NCI-H69 (cell line): ENCODE measurements around the gene EHBP1.
"Not testable (repeated sequence)": the region's sequence is repeated elsewhere in the genome, so short reads cannot be mapped to it uniquely, and the experiment has no call there.

Experiments
- DNase-seq: peaks from one replicate; lab custom pipeline; 2025; lab: John Stamatoyannopoulos, UW

Gene EHBP1

DNA sequence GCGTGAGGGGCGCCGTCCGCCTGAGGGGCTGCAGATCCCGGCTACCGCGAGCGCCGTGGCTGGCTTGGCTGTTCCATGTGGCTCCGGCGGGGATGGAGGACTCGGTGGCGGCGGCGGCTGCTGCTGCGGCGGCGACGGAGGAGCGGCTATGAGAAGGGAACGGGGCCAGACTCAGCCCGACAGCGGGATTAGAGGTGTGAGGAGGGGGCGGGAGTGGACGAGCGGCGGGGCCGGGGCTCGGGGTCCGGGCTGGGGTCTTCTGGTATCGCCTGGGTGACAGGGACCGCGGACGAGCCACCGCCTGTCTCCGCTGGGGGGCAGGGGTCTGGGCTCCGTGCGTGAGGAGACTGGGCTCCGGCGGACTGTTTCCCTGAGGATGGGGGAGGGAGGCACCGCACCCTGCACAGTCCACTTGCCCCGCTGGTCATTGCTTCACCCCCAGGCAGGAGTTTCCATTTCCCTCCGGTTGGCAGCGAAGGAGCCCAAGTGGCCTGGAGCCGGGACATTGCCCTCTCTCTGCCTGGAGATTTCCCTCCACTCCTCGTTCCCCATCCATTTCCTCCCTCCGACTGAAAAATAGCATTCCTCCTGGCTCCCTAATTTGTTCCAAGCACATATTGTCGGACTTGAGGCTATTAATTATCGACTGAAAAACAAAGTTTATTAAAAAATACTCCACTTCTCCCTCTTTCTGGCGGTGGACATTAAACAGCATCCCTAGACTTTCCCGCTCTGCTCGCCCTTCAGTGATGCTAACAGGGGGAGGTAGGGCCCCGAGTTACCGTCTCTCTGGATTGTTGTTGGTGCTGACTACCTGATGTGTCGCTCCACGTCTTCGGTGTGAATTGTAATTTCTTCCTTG, 577 bp downstream of the EHBP1 start:
- DNase-seq = peak; percentile 70

DNA sequence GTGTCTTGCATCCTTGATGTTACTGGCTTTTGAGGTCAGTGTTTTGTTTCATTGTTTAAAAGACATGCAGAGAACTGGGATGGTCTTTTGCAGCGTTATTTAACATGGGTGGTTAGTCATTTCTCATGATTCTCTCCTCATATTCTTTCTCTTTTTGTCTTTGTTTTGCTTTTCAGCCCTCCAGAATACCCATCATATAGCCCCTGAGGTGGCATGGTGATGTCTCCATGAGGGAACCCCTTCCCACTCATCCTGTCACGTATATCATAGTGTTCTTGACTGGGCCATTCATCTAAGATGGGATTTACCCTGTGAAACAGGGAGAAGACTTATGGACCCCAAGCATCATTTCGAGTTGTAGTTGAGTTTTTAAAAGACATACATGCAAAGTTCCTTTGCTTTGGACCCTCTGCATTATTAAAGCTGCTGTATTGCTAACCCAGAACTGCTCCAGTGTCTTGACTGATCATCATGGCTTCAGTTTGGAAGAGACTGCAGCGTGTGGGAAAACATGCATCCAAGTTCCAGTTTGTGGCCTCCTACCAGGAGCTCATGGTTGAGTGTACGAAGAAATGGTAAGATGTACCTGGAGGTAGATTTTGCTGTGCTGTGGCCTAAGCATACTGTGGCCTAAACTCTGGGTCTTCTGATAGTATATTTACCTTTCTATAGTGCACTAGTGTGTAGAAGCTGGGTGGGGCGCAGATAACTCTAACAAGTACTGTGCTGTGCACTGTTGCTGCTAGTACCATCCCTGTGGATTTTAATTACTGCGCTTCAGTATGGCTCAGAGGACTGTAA, 1.4 kb downstream of the EHBP1 start:
- DNase-seq = peak; percentile 40

DNA sequence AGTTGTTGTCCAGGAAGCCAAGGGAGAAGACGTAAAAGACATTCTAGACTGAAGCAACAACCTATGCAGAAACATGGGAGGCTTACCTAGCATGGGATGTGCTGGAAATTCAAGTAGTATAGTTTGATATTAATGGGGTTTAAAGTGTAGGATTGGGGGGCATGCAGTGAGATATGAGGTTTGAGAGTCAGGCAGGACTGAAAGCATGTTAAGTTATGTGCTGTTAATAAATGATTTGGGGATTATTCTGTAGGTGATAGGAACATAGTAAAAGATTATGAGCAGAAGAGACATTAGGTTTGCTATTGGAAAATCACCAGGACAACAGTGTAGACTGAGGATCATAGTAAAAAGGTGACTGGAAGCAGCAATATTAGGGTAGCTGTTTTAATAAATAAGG, 3.2 kb downstream of the EHBP1 start:
- DNase-seq = no peak

DNA sequence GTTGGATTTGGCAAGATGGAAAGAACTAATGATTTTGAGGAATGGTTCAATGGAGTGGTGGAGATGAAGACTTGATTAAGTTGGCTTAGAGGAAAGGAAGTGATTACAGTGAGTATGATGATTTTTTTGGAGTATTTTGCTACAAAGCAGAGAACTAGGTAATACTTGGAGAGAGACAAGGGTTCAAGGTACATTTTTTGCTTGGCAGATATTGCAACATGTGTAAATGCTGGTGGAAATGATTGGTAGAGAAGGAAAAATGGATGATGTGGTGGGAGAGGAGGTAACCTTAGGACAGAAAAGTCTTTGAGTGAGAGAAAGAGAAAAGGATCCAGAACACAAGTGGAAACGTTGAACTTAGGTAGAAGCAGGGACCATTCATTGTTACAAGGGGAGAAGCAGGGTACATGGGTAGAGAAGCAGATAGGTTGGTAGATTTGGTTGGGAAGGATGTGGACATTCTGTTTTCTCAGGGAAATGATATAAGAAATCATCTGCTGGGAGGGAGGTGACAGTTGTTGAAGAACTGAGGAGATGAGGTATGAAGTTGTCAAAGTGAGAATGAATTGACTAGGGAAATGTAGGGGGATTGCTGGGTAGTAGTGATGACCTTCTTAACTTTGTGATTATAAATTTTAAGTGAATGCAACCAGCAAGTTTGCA, 6.5 kb downstream of the EHBP1 start:
- DNase-seq = no peak

DNA sequence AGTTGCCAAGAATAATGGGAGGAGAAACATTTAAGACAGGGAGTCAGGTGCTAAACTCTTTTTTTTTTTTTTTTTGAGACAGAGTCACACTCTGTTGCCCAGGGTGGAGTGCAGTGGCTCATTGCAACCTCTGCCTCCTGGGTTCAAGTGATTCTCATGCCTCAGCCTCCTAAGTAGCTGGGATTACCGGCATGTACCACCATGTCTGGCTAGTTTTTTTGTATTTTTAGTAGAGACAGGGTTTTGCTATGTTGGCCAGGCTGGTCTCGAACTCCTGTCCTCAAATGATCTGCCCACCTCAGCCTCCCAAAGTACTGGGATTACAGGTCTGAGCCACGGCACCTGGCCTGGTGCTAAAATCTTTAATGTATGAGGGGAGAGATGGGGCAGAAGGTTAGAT, 7.7 kb downstream of the EHBP1 start:
- not testable (repeated sequence) for DNase-seq

DNA sequence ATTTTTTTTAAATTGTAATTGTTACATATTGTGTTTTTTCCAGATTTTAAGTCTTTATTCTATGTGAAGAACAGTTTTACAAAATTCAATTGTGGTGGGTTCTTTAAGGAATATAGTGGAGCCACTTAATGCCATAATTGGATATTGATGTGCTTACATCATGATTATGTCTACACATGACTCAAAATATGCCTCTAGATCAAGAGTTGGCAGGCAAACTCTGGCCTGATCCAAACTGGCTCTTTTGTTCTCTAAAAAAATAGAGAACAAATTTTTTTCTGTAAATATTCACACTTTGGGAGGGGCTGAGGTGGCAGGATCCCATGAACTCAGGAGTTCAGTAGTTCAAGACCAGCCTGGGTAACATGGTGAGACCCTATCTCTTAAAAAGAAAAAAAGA, 8.3 kb downstream of the EHBP1 start:
- DNase-seq = no peak

DNA sequence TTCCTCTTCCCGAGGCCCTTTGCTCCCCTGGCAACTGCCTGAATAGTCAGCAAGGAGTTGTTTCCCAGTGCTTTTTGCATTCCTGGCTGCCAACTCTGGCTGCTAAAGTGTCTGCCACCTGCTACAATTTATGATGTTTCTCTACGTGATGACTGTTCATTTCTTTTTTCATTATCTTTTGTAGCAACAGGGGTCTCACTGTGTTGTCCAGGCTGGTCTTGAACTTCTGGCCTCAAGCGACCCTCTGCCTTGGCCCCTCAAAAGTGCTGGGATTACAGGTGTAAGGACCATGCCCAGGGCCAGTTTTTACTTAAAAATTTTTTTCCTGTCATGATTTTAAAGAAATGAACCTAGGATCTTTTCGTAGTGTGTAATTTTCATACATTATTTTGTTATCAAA, 11.3 kb downstream of the EHBP1 start:
- DNase-seq = no peak

DNA sequence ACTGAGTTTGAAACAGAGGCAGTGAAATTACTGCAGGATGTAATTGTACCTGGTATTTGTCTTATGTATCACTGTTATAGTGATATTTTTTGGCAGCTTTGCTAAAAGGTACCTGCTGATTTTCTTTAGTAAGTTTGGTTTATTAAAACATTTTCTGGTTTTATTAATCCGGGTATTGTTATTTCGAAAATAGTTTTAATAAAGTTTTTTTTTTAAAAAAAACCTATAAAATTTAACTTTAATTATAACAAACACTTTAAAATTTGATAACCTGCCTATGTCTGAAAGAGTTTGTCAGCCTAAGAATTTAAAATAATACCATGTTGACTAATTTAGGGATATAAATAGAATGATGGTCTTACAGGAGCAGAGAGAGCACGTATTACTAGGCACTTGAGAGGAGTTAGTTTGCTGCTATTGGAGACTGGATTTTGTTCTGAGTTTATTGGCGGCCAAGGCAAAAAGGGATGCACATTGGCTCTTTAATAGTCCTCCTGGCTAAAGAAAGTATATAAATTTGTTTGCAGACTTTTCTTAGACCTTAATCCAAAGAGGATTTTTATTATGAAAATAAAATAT, 12.1 kb downstream of the EHBP1 start:
- DNase-seq = no peak

DNA sequence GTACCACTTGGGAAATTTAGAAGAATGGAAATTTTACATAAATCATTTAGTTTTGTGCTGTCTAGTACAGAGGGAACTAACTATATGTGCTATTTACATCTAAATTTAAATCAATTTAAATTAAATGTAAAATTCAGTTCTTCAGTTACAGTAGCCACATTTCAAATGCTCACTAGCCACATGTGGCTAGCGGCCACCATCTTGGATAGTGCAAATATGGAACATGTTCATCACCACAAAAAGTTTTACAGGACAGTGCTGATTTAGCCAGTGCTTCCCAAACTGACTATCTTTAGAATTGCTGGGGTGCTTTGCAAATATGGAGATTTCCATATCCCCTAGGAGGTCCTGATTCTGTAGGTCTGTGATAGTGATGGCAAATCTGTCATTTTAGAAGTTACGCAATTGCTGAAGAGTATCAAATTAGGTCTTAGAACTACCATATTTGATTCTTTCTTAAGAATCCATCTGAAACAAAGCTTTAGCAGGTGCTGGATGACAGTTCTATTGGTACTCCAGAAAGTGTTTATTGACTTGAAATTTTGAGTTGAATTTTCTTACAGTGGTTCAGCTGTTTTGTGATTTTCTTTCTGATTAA, 12.8 kb downstream of the EHBP1 start:
- DNase-seq = no peak

DNA sequence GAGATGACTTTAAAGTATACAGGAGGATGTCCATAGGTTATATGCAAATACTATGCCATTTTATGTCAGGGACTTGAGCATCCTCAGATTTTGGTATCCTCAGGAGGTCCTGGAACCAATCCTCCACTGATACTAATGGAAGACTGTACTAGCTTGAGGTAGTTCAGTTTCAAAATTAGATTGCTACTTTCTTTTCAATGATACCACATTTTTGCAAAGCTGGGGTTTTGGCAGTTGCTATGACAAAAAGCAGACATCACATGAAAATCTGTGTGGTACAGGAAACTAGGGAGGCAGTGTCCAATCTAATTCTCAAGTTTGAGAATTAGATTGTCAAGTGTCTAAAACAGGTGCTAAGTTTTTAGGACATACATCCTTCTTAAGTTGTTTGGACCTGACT, 14.2 kb downstream of the EHBP1 start:
- no peak for DNase-seq

DNA sequence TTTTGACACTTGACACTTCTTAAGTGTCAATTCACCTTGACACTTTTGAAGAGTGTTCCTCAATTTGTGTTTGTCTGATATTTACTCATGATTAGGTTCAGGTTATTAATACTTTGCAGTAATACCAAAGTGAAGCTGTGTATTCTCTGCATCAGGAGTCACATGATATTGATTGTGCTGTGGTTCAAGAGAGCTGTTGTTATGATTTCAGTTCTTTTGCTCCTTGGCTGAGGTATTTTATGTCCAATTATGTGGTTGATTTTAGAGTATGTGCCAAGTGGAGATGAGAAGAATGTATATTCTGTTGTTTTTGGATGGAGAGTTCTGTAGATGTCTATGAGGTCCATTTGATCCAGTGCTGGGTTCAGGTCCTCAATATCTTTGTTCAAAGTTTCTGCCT, 17.2 kb downstream of the EHBP1 start:
- DNase-seq = no peak

DNA sequence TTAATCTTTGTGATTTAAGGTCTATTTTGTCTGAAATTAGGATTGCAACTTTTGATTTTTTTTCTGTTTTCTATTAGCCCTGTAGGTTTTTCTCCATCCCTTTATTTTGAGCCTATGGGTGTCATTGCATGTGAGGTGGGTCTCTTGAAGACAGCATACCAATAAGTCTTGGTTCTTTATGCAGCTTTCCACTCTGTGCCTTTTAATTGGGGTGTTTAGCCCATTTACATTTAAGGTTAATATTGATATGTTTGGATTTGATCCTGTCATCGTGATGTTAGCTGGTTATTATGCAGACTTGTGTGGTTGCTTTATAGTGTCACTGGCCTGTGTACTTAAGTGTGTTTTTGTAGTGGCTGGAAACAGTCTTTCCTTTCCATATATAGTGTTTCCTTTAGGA, 17.7 kb downstream of the EHBP1 start:
- no peak for DNase-seq

DNA sequence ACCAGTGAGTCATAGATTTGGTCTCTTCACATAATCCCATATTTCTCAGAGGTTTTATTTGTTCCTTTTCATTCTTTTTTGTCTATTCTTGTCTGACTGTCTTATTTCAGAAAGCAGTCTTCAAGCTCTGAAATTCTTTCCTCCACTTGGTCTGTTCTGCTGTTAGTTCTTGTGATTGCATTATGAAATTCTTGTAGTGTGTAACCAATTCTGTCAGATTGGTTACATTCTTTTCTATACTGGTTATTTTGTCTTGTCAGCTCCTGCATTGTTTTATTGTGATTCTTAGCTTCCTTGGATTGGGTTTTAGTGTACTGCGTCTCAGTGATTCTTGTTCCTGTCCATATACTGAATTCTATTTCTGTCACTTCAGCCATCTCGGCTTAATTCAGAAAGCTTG, 18.6 kb downstream of the EHBP1 start:
- DNase-seq = no peak

DNA sequence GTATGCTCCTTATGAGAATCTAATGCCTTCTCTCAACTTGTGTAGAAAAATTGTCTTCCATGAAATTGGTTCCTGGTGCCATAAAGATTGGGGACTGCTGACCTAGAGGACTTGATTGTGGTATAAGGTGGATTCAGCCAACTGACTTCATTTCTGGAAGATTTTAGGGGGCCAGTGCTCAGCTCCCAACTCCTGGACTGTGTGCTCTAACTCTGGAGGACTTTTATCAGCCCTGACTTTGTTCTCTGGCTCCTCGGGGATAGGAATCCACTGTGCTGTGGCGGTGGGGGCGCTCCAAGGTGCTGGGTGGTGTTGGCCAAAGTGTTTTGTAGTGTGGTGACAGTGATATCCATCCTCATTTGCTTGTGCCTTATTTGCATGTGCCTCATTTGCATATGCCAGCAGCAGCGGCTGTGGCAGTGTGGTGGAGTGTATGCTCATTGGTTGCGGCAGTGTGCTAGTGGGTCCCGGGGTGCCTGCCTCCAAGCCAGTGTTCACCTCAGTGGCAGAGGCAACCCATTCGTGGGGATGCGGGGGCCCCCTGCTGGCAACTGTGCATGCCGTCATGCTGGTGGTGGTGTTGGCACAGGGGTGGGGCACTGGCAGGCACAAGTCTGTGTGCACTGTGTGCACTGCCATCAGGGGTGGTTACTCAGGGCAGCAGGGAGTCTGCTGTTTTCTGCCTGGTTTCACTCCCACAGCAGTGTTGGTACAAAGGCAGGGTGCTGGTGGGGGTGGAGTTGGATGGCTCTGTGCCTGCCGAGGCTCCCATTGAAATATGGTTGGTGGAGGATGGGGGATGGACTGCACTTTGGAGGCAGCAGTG, 19.6 kb downstream of the EHBP1 start:
- DNase-seq = peak; percentile 86

DNA sequence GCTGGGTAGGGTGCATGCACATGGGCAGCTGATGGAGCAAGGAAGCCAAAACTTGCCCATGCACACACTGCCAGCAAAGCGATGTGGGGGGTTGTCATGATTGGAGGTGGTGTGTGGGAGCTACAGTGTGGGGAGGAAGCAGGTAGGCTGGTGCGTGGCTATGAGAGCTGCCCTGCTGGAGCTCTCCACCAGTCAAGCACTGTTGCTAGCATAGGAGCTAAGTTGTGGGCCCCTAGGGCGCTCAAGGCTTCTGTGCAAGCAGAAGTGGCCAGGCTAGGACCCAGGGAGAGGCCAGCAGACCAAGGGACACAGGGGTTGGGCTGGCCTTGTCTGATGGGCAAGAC, 20.2 kb downstream of the EHBP1 start:
- DNase-seq = no peak

DNA sequence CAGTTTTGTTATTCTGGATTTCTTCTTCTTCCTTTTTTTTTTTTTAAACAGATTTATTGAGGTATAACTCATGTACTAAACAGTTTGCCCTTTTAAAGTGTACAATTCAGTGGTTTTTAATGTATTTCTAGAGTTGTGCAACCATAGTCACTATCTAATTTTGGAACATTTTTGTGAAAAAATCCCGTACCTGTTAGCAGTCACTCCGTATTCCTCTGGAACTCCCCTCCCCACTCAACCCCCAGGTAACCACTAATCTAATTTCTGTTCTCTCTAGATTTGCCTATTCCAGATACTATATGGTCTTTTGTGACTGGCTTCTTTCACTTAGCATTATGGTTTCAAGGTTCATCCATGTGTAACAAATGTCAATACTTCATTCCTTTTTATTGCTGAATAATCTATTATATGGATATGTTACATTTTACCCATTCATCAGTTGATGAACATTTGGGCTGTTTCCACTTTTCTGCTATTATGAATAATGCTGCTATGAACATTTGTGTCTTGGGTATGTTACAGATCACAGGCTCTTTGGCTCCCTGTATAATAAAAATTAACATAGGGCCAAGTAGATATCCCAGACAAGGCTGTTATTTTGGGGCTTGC, 21.9 kb downstream of the EHBP1 start:
- no peak for DNase-seq

DNA sequence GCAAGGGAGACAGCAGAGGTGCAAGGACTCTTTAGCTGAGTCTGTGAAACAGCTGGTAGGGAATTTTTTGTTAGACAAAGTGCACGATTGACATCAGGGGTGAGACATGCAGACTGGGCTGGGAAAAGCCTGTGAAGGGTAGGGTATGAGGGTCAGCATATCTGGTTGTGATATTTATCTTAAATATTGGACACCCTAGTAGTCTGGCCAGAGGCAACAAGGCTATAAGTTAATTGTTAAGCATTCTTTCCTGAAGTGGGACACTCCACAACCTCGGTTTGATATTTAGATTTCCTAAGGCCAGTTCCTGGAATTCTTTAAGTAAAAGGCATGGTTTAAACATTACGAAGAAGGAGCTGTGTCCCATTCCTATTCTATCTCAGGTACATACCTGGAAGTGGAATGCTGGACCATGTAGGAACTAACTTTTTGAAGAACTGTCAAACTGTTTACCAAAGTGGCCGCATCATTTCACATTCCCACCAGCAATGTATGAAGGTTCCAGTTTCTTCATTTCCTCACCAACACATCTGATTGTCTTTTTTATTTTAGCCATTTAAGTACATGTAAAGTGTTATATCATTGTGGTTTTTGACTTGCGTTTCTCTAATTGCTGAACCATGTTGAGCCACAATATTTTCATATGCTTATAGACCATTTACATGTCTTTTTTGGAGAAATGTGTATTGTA, 22.5 kb downstream of the EHBP1 start:
- no peak for DNase-seq

DNA sequence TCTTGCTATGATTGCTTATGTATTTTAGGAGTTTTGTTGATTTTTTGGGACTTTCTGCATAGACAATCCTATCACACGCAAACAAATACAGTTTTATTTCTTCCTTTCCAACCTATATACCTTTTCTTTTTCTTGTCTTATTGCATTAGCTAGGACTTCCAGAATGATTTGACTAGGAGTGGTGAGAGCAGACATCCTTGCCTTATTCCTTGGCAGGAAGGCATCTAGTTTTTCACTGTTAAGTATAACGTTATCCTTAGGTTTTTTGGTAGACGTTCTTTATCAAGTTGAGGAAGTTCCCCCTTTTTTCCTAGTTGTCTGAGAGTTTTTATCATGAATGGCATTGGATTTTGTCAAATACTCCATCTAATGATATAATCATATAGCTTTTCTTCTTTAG, 25.8 kb downstream of the EHBP1 start:
- DNase-seq = no peak

DNA sequence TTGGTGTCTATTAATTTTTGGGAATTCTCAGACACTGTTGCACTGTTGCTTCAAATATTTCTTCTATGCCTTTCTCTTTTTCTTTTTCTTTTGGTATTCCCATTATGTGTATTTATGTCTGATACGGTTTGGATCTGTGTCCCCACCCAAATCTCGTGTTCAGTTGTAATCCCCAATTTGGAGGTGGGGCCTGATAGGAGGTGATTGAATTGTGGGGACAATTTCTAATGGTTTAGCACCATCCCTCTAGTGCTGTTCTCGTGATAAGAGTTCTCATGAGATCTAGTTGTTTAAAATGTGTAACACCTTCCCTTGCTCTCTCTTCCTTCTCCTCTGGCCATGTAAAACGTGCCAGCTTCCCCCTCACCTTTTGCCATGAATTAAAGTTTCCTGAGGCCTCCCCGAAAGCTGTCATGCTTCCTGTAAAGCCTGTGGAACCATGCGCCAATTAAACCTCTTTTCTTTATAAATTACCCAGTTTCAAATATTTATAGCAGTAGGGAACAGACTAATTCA, 26.8 kb downstream of the EHBP1 start:
- no peak for DNase-seq

DNA sequence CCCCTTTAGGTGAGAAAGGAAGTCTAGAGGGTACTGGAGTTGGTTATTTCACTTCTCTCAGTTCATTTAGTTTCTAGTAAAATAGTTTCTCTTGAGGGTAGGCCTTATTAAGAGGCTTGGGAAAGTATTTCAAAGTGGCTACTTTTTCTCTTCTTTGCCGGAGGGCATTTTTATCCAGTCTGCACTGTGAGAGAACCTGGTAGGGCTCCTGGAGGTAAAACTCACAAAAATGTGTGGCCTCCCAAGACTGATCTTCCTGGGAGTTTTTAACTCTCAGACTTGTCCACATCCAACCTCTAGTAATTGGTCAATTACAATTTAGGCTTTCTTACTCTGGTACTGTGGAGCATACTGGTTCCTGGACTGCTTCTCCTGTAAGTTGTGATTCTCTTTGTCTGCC, 28.0 kb downstream of the EHBP1 start:
- DNase-seq = no peak
